K562 (cell line): Measurements from ENCODE around the gene NDUFC2. TPM values are rescaled to one million over a fixed set of nuclear protein-coding genes. Genes with fewer than 3 reads are reported as not detected.

ENCODE experiments used
- ATAC-seq: fragments of 200-7000 bp; cut with Tn5 transposase; 3 replicates; pipeline ENCODE4 v1.9.1; 2020; ENCODE audit warnings: moderate library complexity
- BruUV-seq: library from RNA; stranded (reverse); fragments of 400-500 nt; replicated peaks from 2 replicates; lab custom pipeline; 2021; lab: Mats Ljungman, UMichigan
- CTCF ChIA-PET: fragments of 300-600 bp; formaldehyde crosslinking; extraction: SDS; loops from one replicate; lab custom pipeline; 2021; ENCODE audit warnings: low intra/inter-chr PET ratio; lab: Yijun Ruan, JAX
- POLR2A ChIA-PET: fragments of 300-600, 350-650 bp; sonication (Branson Sonifier 250); formaldehyde crosslinking; extraction: SDS; loops from one replicate; lab custom pipeline; 2021; ENCODE audit warnings: antibody characterized with exemption, inconsistent platforms; lab: Yijun Ruan, JAX
- DNase-seq, 4 experiments: peaks; one replicate each; pipeline versions ENCODE4 v3.0.0 to v3.0.0-alpha.2; 2011 to 2018; ENCODE audit warnings: low spot score in 3 of 4, mixed read lengths in 3 of 4; ENCODE audit errors: extremely low read depth in 1 of 4
- FAIRE-seq: peaks from 2 replicates; lab custom pipeline; 2011; peaks lifted over from hg19 to GRCh38; lab: Jason Lieb, UNC
- H2AFZ ChIP-seq: 2 replicates; pipeline ENCODE4 v1.6.0; 2011; ENCODE audit warnings: low read depth, low read length, control low read depth, inconsistent platforms
- H3K27ac ChIP-seq: fragments of 200-600 bp; 3 replicates; pipeline ENCODE4 v1.8.0; 2011; ENCODE audit warnings: low read depth, mild to moderate bottlenecking, control low read depth, inconsistent platforms, low read length, moderate library complexity, mixed read lengths; ENCODE audit errors: extremely low read depth
- H3K27me3 ChIP-seq, 2 experiments: fragments of 300-600 bp in 1 of 2; 2 replicates in 1 of 2; 3 replicates in 1 of 2; pipeline versions ENCODE4 v1.6.0 to v1.8.0; 2011; ENCODE audit warnings: inconsistent platforms in 2 of 2, low read length in 2 of 2, mild to moderate bottlenecking in 1 of 2, mixed read lengths in 1 of 2, moderate library complexity in 1 of 2; ENCODE audit not compliant: control insufficient read depth in 2 of 2, insufficient read depth in 2 of 2
- H3K36me3 ChIP-seq: fragments of 300-600 bp; 3 replicates; pipeline ENCODE4 v1.8.0; 2011; ENCODE audit warnings: mild to moderate bottlenecking, low read length, inconsistent platforms; ENCODE audit not compliant: control insufficient read depth, insufficient read depth
- H3K4me1 ChIP-seq, 2 experiments: fragments of 200-600 bp in 1 of 2; replicated peaks in 1 of 2; 2 replicates in 1 of 2; 3 replicates in 1 of 2; pipeline versions ENCODE4 v1.5.1 to v1.8.0; 2011; ENCODE audit warnings: inconsistent platforms in 2 of 2, low read length in 2 of 2, mild to moderate bottlenecking in 1 of 2, mixed read lengths in 1 of 2, moderate library complexity in 1 of 2; ENCODE audit not compliant: control insufficient read depth in 2 of 2, insufficient read depth in 2 of 2
- H3K4me2 ChIP-seq: 2 replicates; pipeline ENCODE4 v1.6.1; 2011; ENCODE audit warnings: low read length, control low read depth, inconsistent platforms, mixed read lengths; ENCODE audit not compliant: insufficient read depth
- H3K4me3 ChIP-seq: fragments of 200-600 bp; sonication (generic), shearing (Covaris generic); 2 replicates; pipeline ENCODE4 v1.5.1; 2016; ENCODE audit warnings: control low read depth, inconsistent platforms
- H3K79me2 ChIP-seq: fragments of 200-600 bp; 3 replicates; pipeline ENCODE4 v1.8.0; 2011; ENCODE audit warnings: low read length, inconsistent platforms; ENCODE audit not compliant: control insufficient read depth, insufficient read depth
- H3K9ac ChIP-seq, 2 experiments: 2 replicates each; pipeline versions ENCODE4 v1.6.0 to v1.6.1; 2011; ENCODE audit warnings: low read depth in 2 of 2, low read length in 2 of 2, control low read depth in 1 of 2, inconsistent platforms in 1 of 2, mild to moderate bottlenecking in 1 of 2, mixed read lengths in 1 of 2; ENCODE audit not compliant: insufficient read depth in 1 of 2
- H3K9me1 ChIP-seq: one replicate; pipeline ENCODE4 v1.6.0; 2011; ENCODE audit warnings: inconsistent platforms, mild to moderate bottlenecking, low read length, moderate library complexity; ENCODE audit not compliant: control insufficient read depth, insufficient read depth
- H3K9me3 ChIP-seq: replicated peaks from 2 replicates; pipeline ENCODE4 v1.5.1; 2011; ENCODE audit warnings: low read depth, low read length, inconsistent platforms; ENCODE audit not compliant: control insufficient read depth, insufficient read depth
- H4K20me1 ChIP-seq: replicated peaks from 2 replicates; pipeline ENCODE4 v1.6.1; 2011; ENCODE audit warnings: low read length, inconsistent platforms, mixed read lengths; ENCODE audit not compliant: control insufficient read depth, insufficient read depth
- E2F1 ChIP-seq: sonication (generic); formaldehyde crosslinking; IDR thresholded peaks from 2 replicates; pipeline ENCODE4 v1.8.1; 2023; ENCODE audit warnings: mild to moderate bottlenecking, missing genetic modification reagents, moderate library complexity
- HCFC1 ChIP-seq: IDR thresholded peaks from 2 replicates; pipeline ENCODE4 v1.6.1; 2012; ENCODE audit warnings: low read depth, low read length, improper control_type of control experiment
- HNRNPL ChIP-seq: fragments of 200-400 bp; formaldehyde crosslinking; IDR thresholded peaks from 2 replicates; pipeline ENCODE4 v1.6.1; 2017; ENCODE audit warnings: low read depth, mild to moderate bottlenecking, low read length
- NCOA6 ChIP-seq: fragments of 450-650 bp; IDR thresholded peaks from 2 replicates; pipeline ENCODE4 v1.6.1; 2017; ENCODE audit warnings: mild to moderate bottlenecking
- RERE ChIP-seq: sonication (generic); formaldehyde crosslinking; IDR thresholded peaks from 2 replicates; pipeline ENCODE4 v1.8.0; 2023; ENCODE audit warnings: missing genetic modification reagents, mild to moderate bottlenecking, borderline replicate concordance
- SMAD1 ChIP-seq: fragments of 150-350 bp; IDR thresholded peaks from 2 replicates; pipeline ENCODE4 v1.6.1; 2014; ENCODE audit warnings: low read length, low read depth; ENCODE audit not compliant: partially characterized antibody
- STAT5B ChIP-seq: fragments of 250-450 bp; sonication (Bioruptor Pico); IDR thresholded peaks from 2 replicates; pipeline ENCODE4 v1.8.0; 2021; ENCODE audit warnings: mild to moderate bottlenecking, inconsistent platforms
- ZBTB49 ChIP-seq: sonication (generic); formaldehyde crosslinking; IDR thresholded peaks from 2 replicates; pipeline ENCODE4 v1.8.0; 2022; ENCODE audit warnings: missing genetic modification reagents, mild to moderate bottlenecking, borderline replicate concordance
- WGBS: fragments of 100-300 bp; shearing (Covaris generic); methylation state at CpG from one replicate; pipeline ENCODE4 v1.1.6; 2016; ENCODE audit warnings: low coverage, mixed read lengths; ENCODE audit not compliant: insufficient coverage; ENCODE audit errors: missing lambda C conversion rate; 5-methylcytosine and 5-hydroxymethylcytosine counted together
- in situ Hi-C: fragments of 300-500 bp; cut with MboI; formaldehyde crosslinking; loops from 4 replicates; pipeline ENCODE4 v1.15.0; 2018; ENCODE audit warnings: inconsistent platforms, mixed read lengths
- intact Hi-C: fragments of 100-400 bp; cut with micrococcal nuclease; formaldehyde crosslinking; loops from 2 replicates; pipeline ENCODE4 v1.14.2; 2022
- polyA plus RNA-seq, 8 experiments: library from polyadenylated mRNA; depleted of rRNA in 4 of 8; stranded (reverse) in 5 of 8; unstranded in 3 of 8; fragments of >200 nt; fragmentation: Nextera tagmentation in 2 of 8; fragmentation: Illumina TruSeq in 1 of 8; extraction: Ambion mirVana in 2 of 8; extraction: Trizol in 1 of 8; gene quantifications; 2 replicates each; pipeline versions ENCODE4 v1.2.1 to v1.2.3, GENCODE V29; 2011 to 2014; ENCODE audit warnings: inconsistent platforms in 1 of 8, missing spikeins in 1 of 8
- total RNA-seq, 7 experiments: library from RNA; depleted of rRNA in 6 of 7; stranded (reverse); fragments of >200 nt in 6 of 7; fragmentation: Illumina TruSeq in 2 of 7; extraction: Trizol in 2 of 7; gene quantifications; 2 replicates each; pipeline versions ENCODE4 v1.2.1 to v1.2.3, GENCODE V29; 2011 to 2021; ENCODE audit warnings: low replicate concordance in 1 of 7
- TF ChIP-seq, protein P1 (sequence below): fragments of 450-650 bp; conservative IDR thresholded peaks from 2 replicates; pipeline ENCODE4 v1.6.1; 2016; ENCODE audit warnings: missing genetic modification characterization, low read depth, mild to moderate bottlenecking, control low read depth, missing compliant biosample characterization

Gene NDUFC2
- total and polyA plus RNA-seq, 9 of the 15 experiments (the other 6 are each of a cell fraction or from before 2014, with no cell fraction given) = 168 to 1,119 (median 442) TPM

DNA sequence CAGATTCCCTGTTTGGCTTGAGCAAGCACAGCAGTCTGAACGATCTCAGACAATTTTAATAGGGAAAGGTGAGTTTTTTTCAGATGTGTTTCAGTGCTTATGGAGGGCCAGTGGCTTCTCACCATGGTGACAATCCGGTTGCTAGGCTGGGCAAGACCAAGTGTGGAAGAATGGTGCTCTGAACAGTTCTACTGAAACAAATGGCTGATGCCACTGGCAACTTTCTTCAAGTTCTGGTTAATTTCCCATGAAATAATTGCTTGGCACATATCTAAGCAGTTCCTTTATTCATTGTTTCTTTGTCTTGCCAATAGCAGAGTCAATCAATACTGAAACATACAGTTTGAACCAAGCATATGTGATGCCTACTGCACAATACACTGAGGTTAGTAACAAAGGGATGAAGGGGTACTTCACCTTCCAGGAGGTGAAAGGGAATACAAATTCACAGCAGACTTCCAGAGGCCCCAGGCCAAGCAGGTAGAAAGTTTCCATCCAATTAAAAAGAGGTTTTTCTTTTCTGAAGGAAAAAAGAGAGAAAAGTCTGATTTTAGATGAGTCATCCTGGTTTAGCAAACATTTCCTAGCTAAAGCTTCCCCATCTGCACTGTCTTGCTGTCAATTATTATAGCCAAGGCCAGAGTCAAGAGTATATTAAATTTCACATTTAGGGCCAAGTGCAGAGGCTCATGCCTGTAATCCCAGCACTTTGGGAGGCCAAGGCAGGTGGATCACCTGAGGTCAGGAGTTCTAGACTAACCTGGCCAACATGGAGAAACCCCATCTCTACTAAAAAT, 21.2 kb upstream of the NDUFC2 start:
- Histone ChIP-seq H3K9me3 (no peaks in the 10 kb centered on the region), H3K4me3 (no peak overlapping the region), H3K79me2 (no peaks in the 10 kb centered on the region), H4K20me1 (no peaks in the 10 kb centered on the region), H3K9me1 (no peaks in the 10 kb centered on the region), H2AFZ (no peak overlapping the region), H3K4me2 (no peak overlapping the region), H3K4me1 (no peaks in the 10 kb centered on the region), H3K36me3 (peaks cover 62% of the 10 kb centered on the region), H3K27ac (no peak overlapping the region), H3K27me3 (no peaks in the 10 kb centered on the region), H3K9ac (no peak overlapping the region)
- BruUV-seq = no TSS peak
- no peak for ATAC-seq
- WGBS = 91% methylated on average over 2 of the region's 2 CpGs
- POLR2A ChIA-PET = interaction anchor here (1.4 kb wide), 1 partner anchor 24 kb away, joined by 3 read pairs; no protein-coding TSS in a partner anchor
- CTCF ChIA-PET = no interaction called here
- DNase-seq = no peak
- TF ChIP-seq NCOA6 (no peak), ZBTB49 (CRISPR knock-in tag) (no peak), SMAD1 (no peak), HCFC1 (no peak), RERE (CRISPR knock-in tag) (no peak), HNRNPL (no peak), E2F1 (CRISPR knock-in tag) (no peak), STAT5B (CRISPR knock-in tag) (no peak)
- TF ChIP-seq, protein P1, sequence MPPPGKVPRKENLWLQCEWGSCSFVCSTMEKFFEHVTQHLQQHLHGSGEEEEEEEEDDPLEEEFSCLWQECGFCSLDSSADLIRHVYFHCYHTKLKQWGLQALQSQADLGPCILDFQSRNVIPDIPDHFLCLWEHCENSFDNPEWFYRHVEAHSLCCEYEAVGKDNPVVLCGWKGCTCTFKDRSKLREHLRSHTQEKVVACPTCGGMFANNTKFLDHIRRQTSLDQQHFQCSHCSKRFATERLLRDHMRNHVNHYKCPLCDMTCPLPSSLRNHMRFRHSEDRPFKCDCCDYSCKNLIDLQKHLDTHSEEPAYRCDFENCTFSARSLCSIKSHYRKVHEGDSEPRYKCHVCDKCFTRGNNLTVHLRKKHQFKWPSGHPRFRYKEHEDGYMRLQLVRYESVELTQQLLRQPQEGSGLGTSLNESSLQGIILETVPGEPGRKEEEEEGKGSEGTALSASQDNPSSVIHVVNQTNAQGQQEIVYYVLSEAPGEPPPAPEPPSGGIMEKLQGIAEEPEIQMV (tag) = no peak
- in situ Hi-C loops = no loop called here
- intact Hi-C loops = no loop called here
- FAIRE-seq = no peak
